AG04450 (cell line): ENCODE data around the gene C9. TPM values are rescaled to one million over a fixed set of nuclear protein-coding genes. Genes with fewer than 3 reads are reported as not detected.

Experiments used
- CTCF ChIA-PET: fragments of 300-600, 350-600 bp; formaldehyde crosslinking; extraction: SDS; loops from one replicate; lab custom pipeline; 2022; ENCODE audit warnings: antibody characterized with exemption, inconsistent platforms; lab: Charles Lee
- POLR2A ChIA-PET: fragments of 350-600 bp; formaldehyde crosslinking; extraction: SDS; loops from one replicate; lab custom pipeline; 2021; ENCODE audit warnings: antibody characterized with exemption, inconsistent platforms; lab: Yijun Ruan, JAX
- DNase-seq: peaks from one replicate; pipeline ENCODE4 v3.0.0-alpha.2; 2011; ENCODE audit warnings: low read depth, low spot score
- H3K27ac ChIP-seq: one replicate; pipeline ENCODE4 v1.5.1; 2012; ENCODE audit warnings: low read depth, low read length, control low read depth
- H3K27me3 ChIP-seq: one replicate; pipeline ENCODE4 v1.6.0; 2012; ENCODE audit warnings: low read length; ENCODE audit not compliant: control insufficient read depth, insufficient read depth
- H3K4me3 ChIP-seq: 2 replicates; pipeline ENCODE4 v1.5.1; 2011; ENCODE audit warnings: mild to moderate bottlenecking, low read depth, low read length, control low read depth
- H3K9me3 ChIP-seq: 2 replicates; pipeline ENCODE4 v1.5.1; 2012; ENCODE audit warnings: low read length; ENCODE audit not compliant: control insufficient read depth, insufficient read depth
- polyA plus RNA-seq: library from polyadenylated mRNA; depleted of rRNA; stranded (reverse); fragments of >200 nt; gene quantifications from 2 replicates; pipeline ENCODE4 v1.2.3, GENCODE V29; 2011
- TF ChIP-seq, protein P1 (sequence below): IDR thresholded peaks from 2 replicates; pipeline ENCODE4 v1.5.1; 2011; ENCODE audit warnings: low read depth, low read length, control low read depth, inconsistent platforms

The C9 gene
- polyA plus RNA-seq, 1 experiment: not detected

DNA sequence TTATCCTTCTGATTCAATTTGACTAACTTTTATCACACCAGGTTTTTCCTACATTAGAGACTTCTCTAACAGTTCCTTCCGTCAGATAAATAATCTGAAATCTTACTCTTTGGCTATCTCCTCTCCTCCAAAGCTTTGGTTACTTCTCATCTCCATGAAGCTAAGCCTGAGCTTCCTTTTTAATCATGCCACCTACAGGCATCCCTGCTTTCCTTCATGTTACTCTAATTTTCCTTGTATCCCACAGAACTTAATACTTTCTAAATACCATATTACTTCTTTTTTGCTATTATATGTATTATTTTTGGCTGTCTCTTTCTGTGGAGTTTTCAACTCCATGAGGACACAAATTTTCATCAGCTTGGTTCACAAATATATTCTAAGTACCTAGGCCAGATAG lies 49.7 kb downstream of the C9 start:
- no peak for DNase-seq
- POLR2A ChIA-PET: no interaction called here

DNA sequence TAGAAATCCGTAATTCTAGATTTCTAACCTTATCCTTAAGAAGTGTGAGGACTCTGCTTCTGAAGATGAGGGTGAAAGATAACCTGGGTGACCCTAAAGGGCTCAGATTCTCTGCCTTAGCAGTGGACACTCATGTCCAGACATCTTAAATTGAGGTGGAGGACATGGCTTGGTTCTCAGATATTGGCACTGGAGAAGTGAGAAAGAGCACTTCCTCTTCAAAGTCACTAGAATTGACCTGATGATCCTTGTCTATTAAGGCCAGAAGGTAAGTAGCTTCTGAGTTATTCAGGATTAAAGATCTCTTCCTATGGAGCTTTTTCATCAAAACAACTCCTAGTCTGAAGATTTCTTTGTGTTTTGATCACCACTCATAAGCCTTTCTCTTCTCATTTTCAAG lies 54.8 kb downstream of the C9 start:
- Histone ChIP-seq H3K27ac (no peak overlapping the region), H3K9me3 (no peaks in the 10 kb centered on the region), H3K4me3 (no peak overlapping the region), H3K27me3 (no peaks in the 10 kb centered on the region)
- ChIA-PET POLR2A (no interaction called here), CTCF (interaction anchor here (1.1 kb wide), 1 partner anchor 269 kb away, joined by 6 read pairs; no protein-coding TSS in a partner anchor)
- no peak for DNase-seq
- TF ChIP-seq, protein P1, sequence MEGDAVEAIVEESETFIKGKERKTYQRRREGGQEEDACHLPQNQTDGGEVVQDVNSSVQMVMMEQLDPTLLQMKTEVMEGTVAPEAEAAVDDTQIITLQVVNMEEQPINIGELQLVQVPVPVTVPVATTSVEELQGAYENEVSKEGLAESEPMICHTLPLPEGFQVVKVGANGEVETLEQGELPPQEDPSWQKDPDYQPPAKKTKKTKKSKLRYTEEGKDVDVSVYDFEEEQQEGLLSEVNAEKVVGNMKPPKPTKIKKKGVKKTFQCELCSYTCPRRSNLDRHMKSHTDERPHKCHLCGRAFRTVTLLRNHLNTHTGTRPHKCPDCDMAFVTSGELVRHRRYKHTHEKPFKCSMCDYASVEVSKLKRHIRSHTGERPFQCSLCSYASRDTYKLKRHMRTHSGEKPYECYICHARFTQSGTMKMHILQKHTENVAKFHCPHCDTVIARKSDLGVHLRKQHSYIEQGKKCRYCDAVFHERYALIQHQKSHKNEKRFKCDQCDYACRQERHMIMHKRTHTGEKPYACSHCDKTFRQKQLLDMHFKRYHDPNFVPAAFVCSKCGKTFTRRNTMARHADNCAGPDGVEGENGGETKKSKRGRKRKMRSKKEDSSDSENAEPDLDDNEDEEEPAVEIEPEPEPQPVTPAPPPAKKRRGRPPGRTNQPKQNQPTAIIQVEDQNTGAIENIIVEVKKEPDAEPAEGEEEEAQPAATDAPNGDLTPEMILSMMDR: no peak

More for the DNA sequence above, 49.7 kb downstream of the C9 start:
- CTCF ChIA-PET: no interaction called here
- H3K27me3 ChIP-seq: no peaks in the 10 kb centered on the region
- no peak overlapping the region for H3K4me3 ChIP-seq
- TF ChIP-seq, protein P1: 0 out of 2 replicates have a peak, but pooled peaks have one; percentile 2
- no peak overlapping the region for H3K27ac ChIP-seq
- H3K9me3 ChIP-seq: no peaks in the 10 kb centered on the region

GRCh38 chr5:39302472-39302871 lies 61.8 kb downstream of the C9 start:
- H3K4me3 ChIP-seq: no peak overlapping the region
- POLR2A ChIA-PET: no interaction called here
- no peaks in the 10 kb centered on the region for H3K9me3 ChIP-seq
- H3K27ac ChIP-seq: no peak overlapping the region
- DNase-seq: no peak
- CTCF ChIA-PET: interaction anchor here (2.5 kb wide), 1 partner anchor 85 kb away, joined by 7 read pairs; no protein-coding TSS in a partner anchor
- TF ChIP-seq, protein P1: no peak
- no peaks in the 10 kb centered on the region for H3K27me3 ChIP-seq

GRCh38 chr5:39301406-39301805 lies 62.9 kb downstream of the C9 start:
- POLR2A ChIA-PET: no interaction called here
- Histone ChIP-seq H3K27ac (no peak overlapping the region), H3K9me3 (no peaks in the 10 kb centered on the region), H3K4me3 (no peak overlapping the region), H3K27me3 (no peaks in the 10 kb centered on the region)
- CTCF ChIA-PET: interaction anchor here (0.9 to 1.3 kb wide), 2 partner anchors 18 to 84 kb away, joined by 5 to 7 read pairs; no protein-coding TSS in a partner anchor
- DNase-seq: no peak
- TF ChIP-seq, protein P1: no peak

DNA sequence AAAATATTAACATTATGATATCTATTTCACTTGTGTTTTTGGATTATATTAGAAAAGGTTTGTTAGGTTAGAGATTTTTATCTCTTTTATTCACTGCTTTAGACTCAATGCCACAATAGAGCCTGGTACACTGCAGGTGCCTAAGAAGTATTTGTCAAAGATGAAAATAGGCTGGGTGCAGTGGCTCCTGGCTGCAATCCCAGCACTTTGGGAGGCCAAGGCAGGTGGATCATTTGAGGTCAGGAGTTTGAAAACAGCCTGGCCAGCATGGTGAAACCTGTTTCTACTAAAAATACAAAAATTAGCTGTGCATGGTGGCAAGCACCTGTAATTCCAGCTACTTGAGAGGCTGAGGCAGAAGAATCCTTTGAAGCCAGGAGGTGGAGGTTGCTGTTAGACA lies 64.3 kb downstream of the C9 start:
- DNase-seq: no peak
- TF ChIP-seq, protein P1: no peak
- ChIA-PET CTCF (no interaction called here), POLR2A (no interaction called here)
- Histone ChIP-seq H3K4me3 (no peak overlapping the region), H3K27ac (no peak overlapping the region), H3K27me3 (no peaks in the 10 kb centered on the region), H3K9me3 (no peaks in the 10 kb centered on the region)
